CD4-positive, CD25-positive, alpha-beta regulatory T cell (primary cell): ENCODE data around the gene BIN1. TPM values are rescaled to one million over a fixed set of nuclear protein-coding genes. Genes with fewer than 3 reads are reported as not detected.

Source experiments
- ATAC-seq, 2 donors: fragments of 150-1000 bp; cut with Tn5 transposase; one replicate each; pipeline ENCODE4 v1.10.0; 2021; ENCODE audit warnings: low read depth in 2 of 2, moderate number of reproducible peaks in 2 of 2, moderate library complexity in 1 of 2
- DNase-seq, 3 donors: peaks; one replicate each; pipeline versions ENCODE4 v3.0.0 to v3.0.0-alpha.2; 2012 to 2022; ENCODE audit warnings: mixed read lengths in 1 of 3
- H3K27ac ChIP-seq: one replicate; pipeline ENCODE4 v1.7.0; 2013; ENCODE audit warnings: mild to moderate bottlenecking, low read length; ENCODE audit not compliant: insufficient read depth, poor library complexity, severe bottlenecking
- H3K27me3 ChIP-seq: one replicate; pipeline ENCODE4 v1.7.0; 2013; ENCODE audit warnings: low read length; ENCODE audit not compliant: control insufficient read depth, insufficient read depth
- H3K36me3 ChIP-seq: one replicate; pipeline ENCODE4 v1.7.0; 2013; ENCODE audit warnings: mild to moderate bottlenecking, low read length, moderate library complexity; ENCODE audit not compliant: control insufficient read depth, insufficient read depth
- H3K4me1 ChIP-seq: 2 replicates; pipeline ENCODE4 v1.7.0; 2013; ENCODE audit warnings: mild to moderate bottlenecking, low read length; ENCODE audit not compliant: insufficient read depth, control insufficient read depth, poor library complexity, severe bottlenecking
- H3K4me3 ChIP-seq: one replicate; pipeline ENCODE4 v1.7.0; 2013; ENCODE audit warnings: low read depth, mild to moderate bottlenecking, low read length, moderate library complexity
- H3K9me3 ChIP-seq, 2 experiments: 1 replicate in 1 of 2; 2 replicates in 1 of 2; pipeline ENCODE4 v1.7.0; 2013; ENCODE audit warnings: low read length in 2 of 2, mild to moderate bottlenecking in 1 of 2, moderate library complexity in 1 of 2; ENCODE audit not compliant: control insufficient read depth in 2 of 2
- H3K27ac Mint-ChIP-seq, 3 donors: one replicate each; pipeline ENCODE4 v1.8.0; 2020 to 2022; ENCODE audit warnings: mild to moderate bottlenecking in 3 of 3, mixed read lengths in 3 of 3, moderate library complexity in 2 of 3
- H3K27me3 Mint-ChIP-seq: one replicate; pipeline ENCODE4 v1.8.0; 2022; ENCODE audit warnings: mild to moderate bottlenecking, mixed read lengths
- H3K36me3 Mint-ChIP-seq: one replicate; pipeline ENCODE4 v1.8.0; 2020; ENCODE audit warnings: mixed read lengths
- H3K4me1 Mint-ChIP-seq, 4 donors: one replicate each; pipeline ENCODE4 v1.8.0; 2020 to 2022; ENCODE audit warnings: mixed read lengths in 4 of 4, mild to moderate bottlenecking in 1 of 4
- H3K4me3 Mint-ChIP-seq, 4 donors: one replicate each; pipeline ENCODE4 v1.8.0; 2020 to 2022; ENCODE audit warnings: mild to moderate bottlenecking in 4 of 4, mixed read lengths in 4 of 4, moderate library complexity in 3 of 4
- H3K9me3 Mint-ChIP-seq, 7 donors: one replicate each; pipeline ENCODE4 v1.8.0; 2020 to 2022; ENCODE audit warnings: mixed read lengths in 7 of 7, mild to moderate bottlenecking in 3 of 7, moderate library complexity in 2 of 7
- polyA plus RNA-seq, 4 donors: library from polyadenylated mRNA; unstranded; fragments of 300-500 nt; fragmentation: Illumina TruSeq; gene quantifications; one replicate each; pipeline ENCODE4 v1.2.3, GENCODE V29; 2021
- total RNA-seq: library from RNA; stranded (reverse); gene quantifications from one replicate; pipeline ENCODE4 v1.2.3, GENCODE V29; 2022

BIN1 gene, protein sequence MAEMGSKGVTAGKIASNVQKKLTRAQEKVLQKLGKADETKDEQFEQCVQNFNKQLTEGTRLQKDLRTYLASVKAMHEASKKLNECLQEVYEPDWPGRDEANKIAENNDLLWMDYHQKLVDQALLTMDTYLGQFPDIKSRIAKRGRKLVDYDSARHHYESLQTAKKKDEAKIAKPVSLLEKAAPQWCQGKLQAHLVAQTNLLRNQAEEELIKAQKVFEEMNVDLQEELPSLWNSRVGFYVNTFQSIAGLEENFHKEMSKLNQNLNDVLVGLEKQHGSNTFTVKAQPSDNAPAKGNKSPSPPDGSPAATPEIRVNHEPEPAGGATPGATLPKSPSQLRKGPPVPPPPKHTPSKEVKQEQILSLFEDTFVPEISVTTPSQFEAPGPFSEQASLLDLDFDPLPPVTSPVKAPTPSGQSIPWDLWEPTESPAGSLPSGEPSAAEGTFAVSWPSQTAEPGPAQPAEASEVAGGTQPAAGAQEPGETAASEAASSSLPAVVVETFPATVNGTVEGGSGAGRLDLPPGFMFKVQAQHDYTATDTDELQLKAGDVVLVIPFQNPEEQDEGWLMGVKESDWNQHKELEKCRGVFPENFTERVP
- total RNA-seq (204 TPM), polyA plus RNA-seq (100 to 1,000 TPM; 131 to 228 (median 157) TPM)

GRCh38 chr2:127106991-127107621, at the start of gene BIN1:
BIN1 (minus strand) TSS chr2:127107154; CDS start chr2:127106943, 211 bp downstream.
- Histone ChIP-seq H3K36me3 (no peaks in the 10 kb centered on the region), H3K9me3 (no peaks in the 10 kb centered on the region), H3K4me3 (peak within 1 kb of the TSS; percentile 65), H3K27ac (no peak within 1 kb of the TSS), H3K27me3 (peaks cover 5% of the 10 kb centered on the region), H3K4me1 (peaks cover 20% of the 10 kb centered on the region)
- no peaks in the 10 kb centered on the region for H3K9me3 Mint-ChIP-seq
- peaks cover 53% of the 10 kb centered on the region for H3K27me3 Mint-ChIP-seq
- peak; percentile 75 for ATAC-seq
- H3K36me3 Mint-ChIP-seq = no peaks in the 10 kb centered on the region
- H3K27ac Mint-ChIP-seq = no peak within 1 kb of the TSS
- H3K4me3 Mint-ChIP-seq = peak within 1 kb of the TSS; percentile 89 to 96 (median 92)
- peak; percentile 38 to 81 (median 50) for DNase-seq
- H3K4me1 Mint-ChIP-seq = peaks cover 0 to 6% (median 5%) of the 10 kb centered on the region in 4 donors

DNA sequence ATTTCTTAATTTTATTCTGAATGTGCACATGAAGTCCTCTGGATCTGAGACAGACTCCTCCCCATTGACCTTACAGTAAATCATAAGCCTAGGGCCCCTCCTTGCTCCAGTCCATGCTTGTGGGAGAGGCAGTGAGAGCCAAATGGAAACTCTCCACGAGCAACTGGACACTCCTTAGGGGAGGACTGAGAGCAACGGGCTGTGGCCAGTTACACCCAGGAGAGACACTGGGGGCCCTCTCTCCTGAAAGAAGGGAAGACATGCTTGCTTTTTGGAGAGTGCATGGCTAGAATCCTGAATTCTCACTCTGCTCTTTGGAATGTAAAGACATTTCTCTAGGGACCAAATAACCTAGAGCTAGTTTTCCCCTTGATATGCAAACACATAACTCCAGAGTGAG, 49.0 kb upstream of the BIN1 start:
- ATAC-seq (no peak), DNase-seq (no peak)
- Mint-ChIP-seq H3K27ac (no peak overlapping the region), H3K4me3 (no peak overlapping the region), H3K4me1 (no peaks in the 10 kb centered on the region), H3K27me3 (peaks cover 15% of the 10 kb centered on the region), H3K36me3 (no peaks in the 10 kb centered on the region), H3K9me3 (peaks cover 0 to 2% (median 0%) of the 10 kb centered on the region in 7 donors)
- no peaks in the 10 kb centered on the region for H3K36me3 ChIP-seq
- H3K27me3 ChIP-seq = no peaks in the 10 kb centered on the region
- H3K4me1 ChIP-seq = no peaks in the 10 kb centered on the region
- H3K4me3 ChIP-seq = no peak overlapping the region
- H3K9me3 ChIP-seq = peaks cover 0 to 2% of the 10 kb centered on the region in 2 experiments
- no peak overlapping the region for H3K27ac ChIP-seq

GRCh38 chr2:127155028-127155581, 48.2 kb upstream of the BIN1 start:
- Histone ChIP-seq H3K27me3 (no peaks in the 10 kb centered on the region), H3K4me3 (no peak overlapping the region), H3K9me3 (peaks cover 0 to 2% of the 10 kb centered on the region in 2 experiments), H3K27ac (no peak overlapping the region), H3K4me1 (no peaks in the 10 kb centered on the region), H3K36me3 (no peaks in the 10 kb centered on the region)
- H3K4me3 Mint-ChIP-seq = no peak overlapping the region
- no peak overlapping the region for H3K27ac Mint-ChIP-seq
- ATAC-seq = no peak
- peaks cover 15% of the 10 kb centered on the region for H3K27me3 Mint-ChIP-seq
- DNase-seq = no peak
- H3K9me3 Mint-ChIP-seq = peaks cover 0 to 2% (median 0%) of the 10 kb centered on the region in 7 donors
- H3K4me1 Mint-ChIP-seq = no peaks in the 10 kb centered on the region
- H3K36me3 Mint-ChIP-seq = no peaks in the 10 kb centered on the region

DNA sequence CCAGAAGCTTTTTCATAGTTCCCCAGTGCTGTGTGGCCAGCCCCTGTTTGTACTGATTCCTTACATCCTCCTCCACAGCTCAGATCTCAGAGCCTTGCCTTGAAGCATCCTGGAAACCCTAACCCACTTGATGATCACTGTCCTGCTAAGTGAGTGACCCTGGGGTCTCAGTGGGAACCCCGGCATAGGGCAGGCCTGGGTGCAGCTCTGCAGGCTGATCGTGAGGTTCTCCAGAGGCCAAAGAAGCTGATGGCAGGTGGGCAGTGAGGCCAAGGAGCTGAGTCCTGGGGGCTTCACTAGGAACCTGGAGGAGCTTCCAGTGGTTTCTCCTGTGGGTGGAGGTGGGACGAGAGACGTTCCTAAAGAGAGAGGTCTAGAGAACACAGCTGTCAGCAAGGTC, 47.4 kb upstream of the BIN1 start:
- Mint-ChIP-seq H3K9me3 (peaks cover 0 to 2% (median 0%) of the 10 kb centered on the region in 7 donors), H3K36me3 (no peaks in the 10 kb centered on the region), H3K27me3 (peaks cover 12% of the 10 kb centered on the region), H3K27ac (no peak overlapping the region), H3K4me3 (no peak overlapping the region), H3K4me1 (no peaks in the 10 kb centered on the region)
- DNase-seq (no peak), ATAC-seq (no peak)
- Histone ChIP-seq H3K36me3 (no peaks in the 10 kb centered on the region), H3K4me3 (no peak overlapping the region), H3K4me1 (no peaks in the 10 kb centered on the region), H3K27me3 (no peaks in the 10 kb centered on the region), H3K9me3 (peaks cover 0 to 2% of the 10 kb centered on the region in 2 experiments), H3K27ac (no peak overlapping the region)

- H3K4me1 ChIP-seq = no peaks in the 10 kb centered on the region
- no peak overlapping the region for H3K27ac Mint-ChIP-seq
- DNase-seq (no peak), ATAC-seq (no peak)
- no peak overlapping the region for H3K4me3 ChIP-seq
- H3K4me1 Mint-ChIP-seq = no peaks in the 10 kb centered on the region
- H3K36me3 ChIP-seq = no peaks in the 10 kb centered on the region
- H3K36me3 Mint-ChIP-seq = no peaks in the 10 kb centered on the region
- H3K27me3 Mint-ChIP-seq = peaks cover 14% of the 10 kb centered on the region
- H3K4me3 Mint-ChIP-seq = no peak overlapping the region
- H3K27me3 ChIP-seq = no peaks in the 10 kb centered on the region
- peaks cover 0 to 2% (median 0%) of the 10 kb centered on the region in 7 donors for H3K9me3 Mint-ChIP-seq
- H3K9me3 ChIP-seq = peaks cover 0 to 2% of the 10 kb centered on the region in 2 experiments
- no peak overlapping the region for H3K27ac ChIP-seq
Measured at GRCh38 chr2:127153691-127154158, 46.8 kb upstream of the BIN1 start.

DNA sequence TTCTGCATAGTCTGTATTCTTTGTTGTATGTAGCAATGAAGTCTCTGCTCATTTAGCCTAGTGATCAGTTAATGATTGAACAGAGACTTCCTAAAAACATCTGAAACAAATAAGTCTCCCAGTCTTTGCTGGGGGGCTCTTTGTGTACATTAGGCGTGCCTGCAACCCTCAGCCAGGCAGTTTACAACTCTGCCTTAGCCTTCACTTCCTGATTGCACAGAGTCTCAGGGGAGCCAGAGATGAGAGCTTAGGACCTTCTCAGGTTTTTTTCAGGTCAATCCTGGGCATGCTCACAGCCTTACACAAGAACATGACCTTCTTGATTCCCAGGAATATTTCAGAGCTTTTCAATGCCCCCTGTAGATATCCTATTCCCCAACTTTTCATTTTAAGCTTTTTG, 44.0 kb upstream of the BIN1 start:
- Mint-ChIP-seq H3K36me3 (no peaks in the 10 kb centered on the region), H3K4me3 (no peak overlapping the region)
- H3K4me1 ChIP-seq = no peaks in the 10 kb centered on the region

DNA sequence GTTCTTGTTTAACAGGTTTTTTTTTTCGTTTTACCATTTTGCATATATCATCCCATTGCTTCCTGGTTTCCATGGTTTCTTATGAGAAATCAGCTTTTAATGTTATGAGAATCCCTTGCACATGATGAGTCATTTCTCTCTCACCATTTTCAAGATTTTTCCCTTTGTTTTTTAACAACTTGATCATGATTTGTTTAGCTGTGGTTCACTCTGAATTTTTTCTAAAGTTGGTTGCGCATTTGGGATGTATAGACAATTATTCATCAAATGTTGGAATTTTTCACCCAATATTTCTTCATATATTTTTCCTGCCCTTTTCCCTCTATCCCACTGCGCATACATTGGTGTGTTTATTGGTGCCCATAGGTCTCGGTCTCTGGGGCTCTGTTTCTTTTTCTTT, 42.4 kb upstream of the BIN1 start:
- H3K4me1 ChIP-seq = no peaks in the 10 kb centered on the region
- no peak overlapping the region for H3K27ac Mint-ChIP-seq
- H3K4me3 Mint-ChIP-seq = no peak overlapping the region
- H3K27me3 Mint-ChIP-seq = peaks cover 25% of the 10 kb centered on the region
- peaks cover 0 to 2% of the 10 kb centered on the region in 2 experiments for H3K9me3 ChIP-seq
- no peak overlapping the region for H3K27ac ChIP-seq
- H3K9me3 Mint-ChIP-seq = peaks cover 0 to 2% (median 0%) of the 10 kb centered on the region in 7 donors
- no peaks in the 10 kb centered on the region for H3K36me3 ChIP-seq
- ATAC-seq = no peak
- H3K4me3 ChIP-seq = no peak overlapping the region
- H3K36me3 Mint-ChIP-seq = no peaks in the 10 kb centered on the region
- no peaks in the 10 kb centered on the region for H3K27me3 ChIP-seq
- DNase-seq = no peak
- H3K4me1 Mint-ChIP-seq = no peaks in the 10 kb centered on the region

More for the DNA sequence above, 44.0 kb upstream of the BIN1 start:
- peaks cover 0 to 2% (median 0%) of the 10 kb centered on the region in 7 donors for H3K9me3 Mint-ChIP-seq
- no peak overlapping the region for H3K4me3 ChIP-seq
- H3K4me1 Mint-ChIP-seq = no peaks in the 10 kb centered on the region
- no peak overlapping the region for H3K27ac Mint-ChIP-seq
- DNase-seq = no peak
- H3K27me3 ChIP-seq = no peaks in the 10 kb centered on the region
- H3K27ac ChIP-seq = no peak overlapping the region
- peaks cover 0 to 2% of the 10 kb centered on the region in 2 experiments for H3K9me3 ChIP-seq
- ATAC-seq = no peak
- H3K36me3 ChIP-seq = no peaks in the 10 kb centered on the region
- peaks cover 18% of the 10 kb centered on the region for H3K27me3 Mint-ChIP-seq
